Activated CD4-positive, alpha-beta memory T cell treated with anti-CD3 and anti-CD28 coated beads, Interleukin-2, amount 10 ng/mL, durations not matched to agents 7 days and 5 days (primary cell): Measurements from ENCODE around the gene CDC42EP4. TPM values are rescaled to one million over a fixed set of nuclear protein-coding genes. Genes with fewer than 3 reads are reported as not detected.
"Not testable (repeated sequence)": the region's sequence is repeated elsewhere in the genome, so short reads cannot be mapped to it uniquely, and the experiment has no call there.

ENCODE experiments used
- CTCF ChIA-PET: fragments of 350-600 bp; sonication (Branson Sonifier 250); formaldehyde crosslinking; loops from one replicate; lab custom pipeline; 2021; ENCODE audit warnings: antibody characterized with exemption, inconsistent platforms; lab: Charles Lee
- POLR2A ChIA-PET: fragments of 350-600 bp; sonication (Branson Sonifier 250); formaldehyde crosslinking; loops from one replicate; lab custom pipeline; 2021; ENCODE audit warnings: antibody characterized with exemption; lab: Charles Lee
- DNase-seq: peaks from one replicate; pipeline ENCODE4 v3.0.0-alpha.2; 2020
- H3K27ac Mint-ChIP-seq: one replicate; pipeline ENCODE4 v1.8.0; 2021; ENCODE audit warnings: mild to moderate bottlenecking, mixed read lengths
- H3K27me3 Mint-ChIP-seq: one replicate; pipeline ENCODE4 v1.8.0; 2021; ENCODE audit warnings: mixed read lengths
- H3K36me3 Mint-ChIP-seq: one replicate; pipeline ENCODE4 v1.8.0; 2021; ENCODE audit warnings: low read depth, mixed read lengths
- H3K4me1 Mint-ChIP-seq: one replicate; pipeline ENCODE4 v1.8.0; 2021; ENCODE audit warnings: mixed read lengths
- H3K4me3 Mint-ChIP-seq: one replicate; pipeline ENCODE4 v1.8.0; 2021; ENCODE audit warnings: mild to moderate bottlenecking, mixed read lengths
- H3K9me3 Mint-ChIP-seq: one replicate; pipeline ENCODE4 v1.8.0; 2021; ENCODE audit warnings: mixed read lengths
- total RNA-seq, 2 experiments: library from RNA; stranded (reverse); gene quantifications; one replicate each; pipeline ENCODE4 v1.2.3, GENCODE V29; 2021

CDC42EP4 gene
- total RNA-seq, 2 experiments from 2014 or later = 3.6 to 3.8 TPM

- no peaks in the 10 kb centered on the region for H3K27me3 Mint-ChIP-seq
- H3K9me3 Mint-ChIP-seq = no peaks in the 10 kb centered on the region
- peak; percentile 16 for DNase-seq
- ChIA-PET CTCF (interaction anchor here (1.1 kb wide), 1 partner anchor 783 kb away, joined by 4 read pairs; no protein-coding TSS in a partner anchor), POLR2A (no interaction called here)
- no peak overlapping the region for H3K4me3 Mint-ChIP-seq
- H3K27ac Mint-ChIP-seq = no peak overlapping the region
- no peaks in the 10 kb centered on the region for H3K36me3 Mint-ChIP-seq
- H3K4me1 Mint-ChIP-seq = peaks cover 6% of the 10 kb centered on the region
Observed at GRCh38 chr17:73340093-73340596, 28.3 kb upstream of the CDC42EP4 start.

DNA sequence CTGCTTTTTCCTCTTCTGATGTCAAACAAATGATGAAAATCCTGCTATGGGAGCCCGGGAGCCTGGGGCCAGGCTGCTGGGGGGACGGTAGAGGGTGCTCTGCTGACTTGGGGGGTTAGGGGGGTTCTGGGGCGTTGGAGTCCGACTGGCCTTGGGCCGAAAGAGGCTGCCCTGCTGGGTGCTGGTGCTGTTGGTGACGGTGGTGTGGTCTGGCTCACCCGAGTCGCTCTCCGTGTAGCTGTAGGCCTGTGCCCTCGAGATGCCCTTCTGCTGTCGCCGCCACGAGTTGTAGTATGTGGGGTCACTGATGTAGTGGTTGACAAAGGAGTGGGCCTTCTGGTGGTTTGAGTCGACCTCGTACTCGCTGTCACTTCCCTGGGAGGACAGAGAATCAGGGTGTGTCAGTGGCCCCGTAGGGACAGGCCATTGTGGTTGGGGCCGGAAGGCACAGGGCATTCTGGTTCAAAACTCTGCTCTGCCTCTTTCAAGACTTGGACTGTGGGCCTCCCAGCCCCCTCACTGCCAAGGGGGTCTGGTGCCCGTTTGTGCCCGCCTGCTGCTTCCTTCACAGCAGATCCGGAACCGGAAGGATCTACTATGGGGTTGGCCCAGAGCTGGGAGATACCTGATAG, 26.9 kb upstream of the CDC42EP4 start:
- Mint-ChIP-seq H3K4me1 (peaks cover 6% of the 10 kb centered on the region), H3K9me3 (no peaks in the 10 kb centered on the region), H3K36me3 (no peaks in the 10 kb centered on the region), H3K27me3 (no peaks in the 10 kb centered on the region), H3K27ac (no peak overlapping the region), H3K4me3 (no peak overlapping the region)
- POLR2A ChIA-PET = no interaction called here
- CTCF ChIA-PET = interaction anchor here (1.1 kb wide), 1 partner anchor 782 kb away, joined by 4 read pairs; no protein-coding TSS in a partner anchor
- no peak for DNase-seq

DNA sequence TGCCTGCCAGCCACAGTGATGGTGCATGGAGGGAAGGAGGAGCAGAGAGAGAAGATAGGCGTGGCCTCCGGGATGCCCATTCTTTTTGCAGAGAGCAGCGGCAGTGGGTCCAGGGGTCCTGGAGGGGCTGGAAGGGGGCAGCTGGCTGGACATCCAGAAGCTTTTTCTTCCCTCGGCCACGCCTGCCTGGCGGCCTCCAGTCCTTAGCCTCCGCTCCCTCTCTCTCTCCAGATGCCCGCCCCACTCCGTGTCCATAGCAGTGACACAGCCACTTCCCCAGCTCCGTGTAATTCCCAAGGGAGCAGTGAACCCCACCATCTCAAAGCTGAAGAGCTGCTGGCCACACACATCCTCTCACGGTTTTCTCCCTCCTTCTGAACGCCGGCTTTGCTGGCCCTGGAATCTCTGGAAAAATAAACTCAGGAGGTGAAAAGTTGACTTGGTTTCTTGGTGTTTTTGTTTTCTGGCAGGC, 26.3 kb upstream of the CDC42EP4 start:
- Mint-ChIP-seq H3K9me3 (no peaks in the 10 kb centered on the region), H3K4me3 (no peak overlapping the region), H3K36me3 (no peaks in the 10 kb centered on the region), H3K4me1 (peaks cover 6% of the 10 kb centered on the region), H3K27ac (no peak overlapping the region), H3K27me3 (no peaks in the 10 kb centered on the region)
- ChIA-PET CTCF (no interaction called here), POLR2A (no interaction called here)
- DNase-seq = no peak

- Mint-ChIP-seq H3K27me3 (no peaks in the 10 kb centered on the region), H3K27ac (no peak overlapping the region), H3K4me3 (no peak overlapping the region), H3K4me1 (peaks cover 6% of the 10 kb centered on the region), H3K36me3 (no peaks in the 10 kb centered on the region), H3K9me3 (no peaks in the 10 kb centered on the region)
- no peak for DNase-seq
- ChIA-PET CTCF (no interaction called here), POLR2A (no interaction called here)
Observed at GRCh38 chr17:73337330-73337710, 25.5 kb upstream of the CDC42EP4 start.

- Mint-ChIP-seq H3K9me3 (no peaks in the 10 kb centered on the region), H3K36me3 (no peaks in the 10 kb centered on the region), H3K27me3 (no peaks in the 10 kb centered on the region), H3K4me3 (no peak overlapping the region), H3K27ac (no peak overlapping the region), H3K4me1 (peaks cover 6% of the 10 kb centered on the region)
- ChIA-PET POLR2A (no interaction called here), CTCF (no interaction called here)
- no peak for DNase-seq
Observed at GRCh38 chr17:73336408-73337329, 24.9 kb upstream of the CDC42EP4 start.

DNA sequence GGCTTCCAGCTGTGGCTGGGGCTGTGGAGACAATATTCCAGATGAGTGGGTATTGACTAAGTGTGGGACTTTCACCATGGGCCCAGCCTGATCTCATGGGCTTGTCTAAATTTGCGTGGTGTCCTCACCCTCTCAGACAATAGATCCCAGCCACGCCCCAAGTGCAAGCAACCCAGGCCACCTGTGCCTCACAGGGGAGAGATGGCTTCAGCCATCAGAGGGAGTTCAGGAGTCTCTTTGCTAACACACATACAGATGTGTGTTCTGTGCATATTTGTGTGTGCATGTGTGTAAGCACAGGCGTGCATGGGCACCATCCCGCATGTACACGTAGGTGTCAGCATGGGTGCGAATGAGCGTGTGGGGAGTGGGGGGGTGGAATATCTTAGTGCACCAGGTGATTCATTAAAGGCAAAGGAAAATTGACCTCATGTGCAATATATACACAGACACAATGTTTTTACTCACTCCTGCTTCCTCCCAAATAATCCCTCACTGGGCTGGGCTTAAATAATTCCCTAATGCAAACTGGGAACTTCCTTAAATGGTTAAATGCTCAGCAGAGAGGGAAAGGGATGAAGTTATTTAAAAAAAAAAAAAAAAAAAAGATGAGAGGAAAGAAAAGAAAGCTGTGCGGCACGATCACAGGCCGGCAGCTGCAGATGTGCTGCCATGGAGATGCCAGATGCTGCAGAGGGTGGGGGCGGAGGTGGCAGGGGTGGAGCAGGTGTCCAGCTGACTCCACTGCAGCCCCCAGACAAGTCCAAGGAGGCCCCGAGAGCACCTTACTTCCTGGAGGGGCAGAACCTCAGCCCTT, 24.0 kb upstream of the CDC42EP4 start:
- DNase-seq = no peak
- Mint-ChIP-seq H3K4me3 (no peak overlapping the region), H3K4me1 (peaks cover 6% of the 10 kb centered on the region), H3K9me3 (no peaks in the 10 kb centered on the region), H3K27ac (no peak overlapping the region), H3K27me3 (no peaks in the 10 kb centered on the region), H3K36me3 (no peaks in the 10 kb centered on the region)
- ChIA-PET POLR2A (no interaction called here), CTCF (no interaction called here)

GRCh38 chr17:73334771-73335513, 23.1 kb upstream of the CDC42EP4 start:
- H3K36me3 Mint-ChIP-seq = no peaks in the 10 kb centered on the region
- ChIA-PET POLR2A (no interaction called here), CTCF (no interaction called here)
- no peaks in the 10 kb centered on the region for H3K27me3 Mint-ChIP-seq
- no peaks in the 10 kb centered on the region for H3K9me3 Mint-ChIP-seq
- H3K4me1 Mint-ChIP-seq = peaks cover 1% of the 10 kb centered on the region
- H3K27ac Mint-ChIP-seq = no peak overlapping the region
- no peak for DNase-seq
- H3K4me3 Mint-ChIP-seq = no peak overlapping the region

DNA sequence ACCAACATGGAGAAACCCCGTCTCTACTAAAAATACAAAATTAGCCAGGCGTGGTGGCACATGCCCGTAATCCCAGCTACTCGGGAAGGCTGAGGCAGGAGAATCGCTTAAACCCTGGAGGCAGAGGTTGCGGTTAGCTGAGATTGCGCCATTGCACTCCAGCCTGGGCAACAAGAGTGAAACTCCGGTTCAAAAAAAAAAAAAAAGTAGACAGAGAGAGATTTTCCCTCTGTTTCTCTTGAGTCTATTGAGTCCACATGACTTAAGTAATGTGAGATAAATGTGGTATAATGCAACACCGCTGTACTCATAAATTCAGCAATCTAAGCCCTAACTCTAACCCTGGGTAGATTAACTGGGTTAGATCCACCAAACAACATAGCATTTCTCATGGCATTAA, 21.6 kb upstream of the CDC42EP4 start:
- POLR2A ChIA-PET, CTCF ChIA-PET, H3K4me1 Mint-ChIP-seq, H3K27me3 Mint-ChIP-seq, H3K9me3 Mint-ChIP-seq, H3K4me3 Mint-ChIP-seq, H3K27ac Mint-ChIP-seq, H3K36me3 Mint-ChIP-seq, DNase-seq: not testable (repeated sequence)

- H3K4me3 Mint-ChIP-seq = no peak overlapping the region
- no peak overlapping the region for H3K27ac Mint-ChIP-seq
- H3K9me3 Mint-ChIP-seq = no peaks in the 10 kb centered on the region
- H3K4me1 Mint-ChIP-seq = no peaks in the 10 kb centered on the region
- CTCF ChIA-PET = no interaction called here
- DNase-seq = no peak
- POLR2A ChIA-PET = no interaction called here
- H3K27me3 Mint-ChIP-seq = no peaks in the 10 kb centered on the region
- no peaks in the 10 kb centered on the region for H3K36me3 Mint-ChIP-seq
Observed at GRCh38 chr17:73331060-73331459, 19.3 kb upstream of the CDC42EP4 start.

DNA sequence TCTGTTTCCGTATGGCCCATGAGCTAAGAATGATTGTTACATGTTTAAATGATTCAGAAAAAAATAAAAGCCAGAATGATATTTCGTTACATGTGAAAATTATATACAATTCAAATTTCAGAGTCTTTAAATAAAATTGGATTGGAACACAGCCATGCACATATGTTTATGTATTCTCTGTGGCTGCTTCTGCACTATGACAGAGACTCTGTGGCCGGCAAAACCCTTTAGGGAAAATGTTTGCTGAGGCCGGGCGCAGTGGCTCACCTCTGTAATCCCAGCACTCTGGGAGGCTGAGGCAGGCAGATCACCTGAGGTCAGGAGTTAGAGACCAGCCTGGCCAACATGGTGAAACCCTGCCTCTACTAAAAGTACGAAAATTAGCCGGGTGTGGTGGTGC, 15.9 kb upstream of the CDC42EP4 start:
- Mint-ChIP-seq H3K36me3 (no peaks in the 10 kb centered on the region), H3K9me3 (no peaks in the 10 kb centered on the region), H3K27me3 (peaks cover 5% of the 10 kb centered on the region), H3K27ac (no peak overlapping the region), H3K4me1 (no peaks in the 10 kb centered on the region), H3K4me3 (no peak overlapping the region)
- CTCF ChIA-PET = no interaction called here
- no peak for DNase-seq
- POLR2A ChIA-PET = no interaction called here

GRCh38 chr17:73325527-73325842, 13.7 kb upstream of the CDC42EP4 start:
- Mint-ChIP-seq H3K27ac (no peak overlapping the region), H3K4me1 (no peaks in the 10 kb centered on the region), H3K4me3 (no peak overlapping the region), H3K9me3 (no peaks in the 10 kb centered on the region), H3K36me3 (no peaks in the 10 kb centered on the region), H3K27me3 (peaks cover 5% of the 10 kb centered on the region)
- DNase-seq = no peak
- ChIA-PET POLR2A (no interaction called here), CTCF (no interaction called here)

- Mint-ChIP-seq H3K27ac (no peak overlapping the region), H3K36me3 (no peaks in the 10 kb centered on the region), H3K4me3 (no peak overlapping the region), H3K27me3 (peaks cover 5% of the 10 kb centered on the region), H3K4me1 (no peaks in the 10 kb centered on the region), H3K9me3 (no peaks in the 10 kb centered on the region)
- POLR2A ChIA-PET = no interaction called here
- no peak for DNase-seq
- CTCF ChIA-PET = no interaction called here
Observed at GRCh38 chr17:73324711-73325526, 13.1 kb upstream of the CDC42EP4 start.
